Cardiac muscle cell (in vitro differentiated cells and primary cell): Measurements from ENCODE around the gene DCAF10. TPM values are rescaled to one million over a fixed set of nuclear protein-coding genes. Genes with fewer than 3 reads are reported as not detected.

Source experiments
- DNase-seq, 2 donors: peaks; one replicate each; pipeline versions ENCODE4 v3.0.0 to v3.0.0-alpha.2; 2010 to 2017; ENCODE audit warnings: low read depth in 1 of 2, low spot score in 1 of 2
- H3K27ac ChIP-seq: fragments of 200-600 bp; sonication (generic); 2 replicates; pipeline ENCODE4 v1.5.1; 2016
- H3K27me3 ChIP-seq: fragments of 200-600 bp; sonication (generic); 2 replicates; pipeline ENCODE4 v1.6.0; 2016; ENCODE audit warnings: control low read depth
- H3K36me3 ChIP-seq: fragments of 200-600 bp; sonication (generic); 2 replicates; pipeline ENCODE4 v1.5.1; 2016; ENCODE audit warnings: control low read depth
- H3K4me1 ChIP-seq: fragments of 200-600 bp; sonication (generic); 2 replicates; pipeline ENCODE4 v1.8.1; 2017; ENCODE audit warnings: low read depth, mild to moderate bottlenecking, mixed run types
- H3K4me3 ChIP-seq: fragments of 200-600 bp; sonication (generic); 2 replicates; pipeline ENCODE4 v1.5.1; 2016; ENCODE audit warnings: mild to moderate bottlenecking
- H3K9me3 ChIP-seq: fragments of 200-600 bp; sonication (generic); 2 replicates; pipeline ENCODE4 v1.5.1; 2017; ENCODE audit warnings: low read depth, mild to moderate bottlenecking, control low read depth
- polyA plus RNA-seq: library from polyadenylated mRNA; unstranded; fragments of >200 nt; fragmentation: Nextera tagmentation; extraction: Ambion mirVana; gene quantifications from 2 replicates; pipeline ENCODE4 v1.2.1, GENCODE V29; 2016
- total RNA-seq: library from RNA; depleted of rRNA; stranded (reverse); fragments of >200 nt; gene quantifications from 2 replicates; pipeline ENCODE4 v1.2.3, GENCODE V29; 2016
- TF ChIP-seq, protein P1 (sequence below): IDR thresholded peaks from 2 replicates; pipeline ENCODE4 v1.5.1; 2012; ENCODE audit warnings: low read depth, mild to moderate bottlenecking, low read length

The DCAF10 gene
- total and polyA plus RNA-seq, 2 experiments from 2014 or later: 22.9 to 23.1 TPM

DNA sequence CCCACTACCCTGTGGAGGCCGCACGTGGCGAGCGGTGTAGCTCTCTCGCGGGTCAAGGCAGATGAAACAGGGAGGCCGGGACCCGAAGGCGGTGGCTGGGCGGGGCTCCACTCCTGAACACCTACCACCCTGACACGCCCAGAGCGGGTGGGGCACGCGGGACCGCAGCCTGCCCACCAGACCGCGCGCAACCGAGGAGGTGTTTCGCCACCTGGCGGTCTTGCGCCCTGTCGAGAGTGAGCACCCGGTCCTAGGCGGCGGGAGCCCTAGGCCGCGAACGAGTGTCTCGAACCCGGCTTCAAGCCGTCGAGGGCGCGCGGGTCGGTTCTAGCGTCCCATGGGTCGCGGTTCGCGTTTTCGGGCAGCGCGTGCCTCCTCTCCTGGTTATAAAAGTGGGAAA is 13.5 kb upstream of the DCAF10 start:
- peaks cover 8% of the 10 kb centered on the region for H3K27me3 ChIP-seq
- no peaks in the 10 kb centered on the region for H3K4me1 ChIP-seq
- no peaks in the 10 kb centered on the region for H3K9me3 ChIP-seq
- DNase-seq: no peak
- peaks cover 14% of the 10 kb centered on the region for H3K36me3 ChIP-seq
- TF ChIP-seq, protein P1, sequence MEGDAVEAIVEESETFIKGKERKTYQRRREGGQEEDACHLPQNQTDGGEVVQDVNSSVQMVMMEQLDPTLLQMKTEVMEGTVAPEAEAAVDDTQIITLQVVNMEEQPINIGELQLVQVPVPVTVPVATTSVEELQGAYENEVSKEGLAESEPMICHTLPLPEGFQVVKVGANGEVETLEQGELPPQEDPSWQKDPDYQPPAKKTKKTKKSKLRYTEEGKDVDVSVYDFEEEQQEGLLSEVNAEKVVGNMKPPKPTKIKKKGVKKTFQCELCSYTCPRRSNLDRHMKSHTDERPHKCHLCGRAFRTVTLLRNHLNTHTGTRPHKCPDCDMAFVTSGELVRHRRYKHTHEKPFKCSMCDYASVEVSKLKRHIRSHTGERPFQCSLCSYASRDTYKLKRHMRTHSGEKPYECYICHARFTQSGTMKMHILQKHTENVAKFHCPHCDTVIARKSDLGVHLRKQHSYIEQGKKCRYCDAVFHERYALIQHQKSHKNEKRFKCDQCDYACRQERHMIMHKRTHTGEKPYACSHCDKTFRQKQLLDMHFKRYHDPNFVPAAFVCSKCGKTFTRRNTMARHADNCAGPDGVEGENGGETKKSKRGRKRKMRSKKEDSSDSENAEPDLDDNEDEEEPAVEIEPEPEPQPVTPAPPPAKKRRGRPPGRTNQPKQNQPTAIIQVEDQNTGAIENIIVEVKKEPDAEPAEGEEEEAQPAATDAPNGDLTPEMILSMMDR: no peak
- no peak overlapping the region for H3K27ac ChIP-seq
- no peak overlapping the region for H3K4me3 ChIP-seq

DNA sequence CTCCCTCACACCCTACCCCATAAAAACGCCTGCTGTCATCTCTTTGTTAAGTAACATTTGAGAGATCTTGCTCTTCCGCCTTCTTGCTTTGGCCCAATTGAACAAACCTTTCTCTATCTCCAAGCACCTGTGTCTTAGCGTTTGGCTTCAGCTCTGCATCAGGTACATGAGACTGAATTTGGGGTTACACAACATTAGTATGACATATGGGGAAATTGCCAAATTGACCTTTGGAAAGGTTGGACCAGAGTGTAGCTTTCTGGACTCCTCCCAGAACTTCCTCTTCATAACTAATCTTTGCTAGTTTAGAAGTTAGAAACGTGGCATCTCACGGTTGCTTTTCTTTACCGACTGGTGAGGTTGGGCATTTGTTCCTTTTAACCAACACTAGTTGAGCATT is 12.3 kb upstream of the DCAF10 start:
- no peak overlapping the region for H3K27ac ChIP-seq
- no peak overlapping the region for H3K4me3 ChIP-seq
- TF ChIP-seq, protein P1: no peak

DNA sequence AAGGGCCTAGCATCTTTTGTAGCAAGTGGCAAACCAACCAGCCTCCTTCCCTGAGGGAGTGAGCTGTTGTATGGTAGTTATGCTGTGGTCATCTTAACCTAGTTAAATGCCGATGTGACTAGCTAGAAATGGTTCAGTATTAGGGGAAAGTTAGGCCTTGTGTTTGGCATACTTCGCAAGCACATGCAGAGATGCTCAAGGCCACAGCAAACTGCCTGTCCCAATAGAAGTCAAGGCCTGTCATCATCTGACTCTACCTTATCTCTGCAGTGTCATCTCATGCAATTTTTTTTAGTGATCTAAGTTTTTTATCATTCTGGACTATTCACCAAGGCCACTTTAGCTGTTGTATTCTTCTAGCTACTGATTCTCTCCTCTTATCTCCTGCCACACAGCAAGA is 10.5 kb upstream of the DCAF10 start:
- no peak overlapping the region for H3K27ac ChIP-seq
- no peaks in the 10 kb centered on the region for H3K36me3 ChIP-seq
- H3K4me3 ChIP-seq: no peak overlapping the region
- TF ChIP-seq, protein P1: no peak
- H3K27me3 ChIP-seq: peaks cover 16% of the 10 kb centered on the region
- DNase-seq: no peak
- H3K9me3 ChIP-seq: no peaks in the 10 kb centered on the region
- H3K4me1 ChIP-seq: no peaks in the 10 kb centered on the region

More for the DNA sequence above, 12.3 kb upstream of the DCAF10 start:
- Histone ChIP-seq H3K27me3 (peaks cover 8% of the 10 kb centered on the region), H3K4me1 (no peaks in the 10 kb centered on the region), H3K9me3 (no peaks in the 10 kb centered on the region), H3K36me3 (peaks cover 2% of the 10 kb centered on the region)
- DNase-seq: no peak

DNA sequence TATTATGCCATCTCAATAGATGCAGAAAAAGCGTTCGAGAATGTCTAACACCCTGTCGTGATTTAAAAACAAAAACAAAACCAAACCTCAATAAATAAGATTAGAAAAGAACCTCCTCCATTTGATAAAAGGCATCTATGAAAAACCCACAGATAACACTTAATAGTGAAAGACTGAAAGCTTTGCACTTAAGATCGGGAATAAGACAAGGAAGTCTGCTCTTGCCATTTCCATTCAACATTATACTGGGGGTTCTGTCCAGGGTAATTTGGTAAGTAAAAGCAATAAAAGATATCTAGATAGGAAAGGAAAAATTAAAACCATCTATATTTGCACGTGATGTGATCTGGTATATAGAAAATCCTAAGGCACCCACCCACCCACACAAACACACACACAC is 8.5 kb upstream of the DCAF10 start:
- Histone ChIP-seq H3K27ac (no peak overlapping the region), H3K27me3 (peaks cover 30% of the 10 kb centered on the region), H3K9me3 (no peaks in the 10 kb centered on the region), H3K36me3 (no peaks in the 10 kb centered on the region), H3K4me3 (no peak overlapping the region), H3K4me1 (no peaks in the 10 kb centered on the region)
- DNase-seq: no peak
- TF ChIP-seq, protein P1: no peak

DNA sequence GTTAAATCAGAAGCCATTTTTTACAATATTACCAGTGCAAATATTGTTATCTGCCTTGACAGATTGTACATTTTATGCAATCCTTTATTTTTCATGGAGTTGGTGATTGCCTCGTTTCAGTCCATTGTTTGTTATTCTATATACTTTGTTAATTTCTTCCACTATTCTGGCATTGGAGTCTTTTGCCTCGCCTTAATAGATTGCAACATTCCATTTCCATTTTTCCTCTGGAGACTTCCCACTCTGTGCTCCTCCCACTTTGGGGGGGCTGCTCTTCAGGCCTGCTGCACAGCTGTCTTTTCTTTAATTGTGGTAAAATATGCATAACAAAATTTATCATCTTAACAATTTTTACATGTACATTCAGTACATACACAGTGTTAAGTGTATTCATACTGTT is 4.4 kb upstream of the DCAF10 start:
- TF ChIP-seq, protein P1: no peak
- Histone ChIP-seq H3K27me3 (peaks cover 22% of the 10 kb centered on the region), H3K9me3 (no peaks in the 10 kb centered on the region), H3K4me3 (no peak overlapping the region), H3K36me3 (no peaks in the 10 kb centered on the region), H3K27ac (no peak overlapping the region), H3K4me1 (no peaks in the 10 kb centered on the region)
- DNase-seq: no peak

DNA sequence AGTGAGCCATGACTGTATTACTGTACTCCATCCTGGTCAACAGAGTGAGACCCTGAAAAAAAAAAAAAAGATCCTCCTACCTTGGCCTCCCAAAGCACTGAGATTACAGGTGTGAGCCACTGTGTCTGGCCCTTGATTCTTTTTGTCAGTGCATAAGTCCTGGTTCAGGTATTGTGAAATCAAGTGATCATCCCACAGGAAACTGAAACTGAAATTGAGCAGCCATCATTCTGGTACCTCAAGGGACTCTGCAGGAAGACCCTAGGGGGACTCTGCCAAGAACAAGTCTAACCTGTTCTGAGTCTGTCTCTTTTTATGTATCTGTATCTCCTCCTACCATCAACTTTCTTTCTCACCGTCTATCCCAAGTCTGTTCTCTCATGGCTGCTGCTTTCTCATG is 1.9 kb upstream of the DCAF10 start:
- Histone ChIP-seq H3K4me3 (no peak overlapping the region), H3K4me1 (peaks cover 12% of the 10 kb centered on the region), H3K9me3 (no peaks in the 10 kb centered on the region), H3K27ac (no peak overlapping the region), H3K27me3 (peaks cover 22% of the 10 kb centered on the region), H3K36me3 (no peaks in the 10 kb centered on the region)
- TF ChIP-seq, protein P1: no peak
- DNase-seq: no peak
